GM19023 (cell line): ENCODE measurements around the gene TGFB2.

Experiments used
- ATAC-seq: cut with Tn5 transposase; IDR thresholded peaks from one replicate; pipeline ENCODE4 v1.9.1; 2021; ENCODE audit warnings: mild to moderate bottlenecking, moderate library complexity; ENCODE audit not compliant: unreplicated experiment

Gene TGFB2

GRCh38 chr1:218415726-218416125, 70.6 kb downstream of the TGFB2 start:
- ATAC-seq, result no peak

GRCh38 chr1:218421531-218421930, 76.4 kb downstream of the TGFB2 start:
- ATAC-seq, result no peak

GRCh38 chr1:218424502-218424901, 79.4 kb downstream of the TGFB2 start:
- ATAC-seq, result no peak

GRCh38 chr1:218425647-218426342, 80.7 kb downstream of the TGFB2 start:
- ATAC-seq, result no peak

- ATAC-seq, result no peak
Observed at GRCh38 chr1:218426343-218426657, 81.2 kb downstream of the TGFB2 start.

GRCh38 chr1:218429301-218429700, 84.2 kb downstream of the TGFB2 start:
- ATAC-seq, result no peak

- ATAC-seq, result no peak
Observed at GRCh38 chr1:218430346-218430745, 85.2 kb downstream of the TGFB2 start.

- no peak for ATAC-seq
Observed at GRCh38 chr1:218430822-218431221, 85.7 kb downstream of the TGFB2 start.

- no peak for ATAC-seq
Observed at GRCh38 chr1:218431476-218431875, 86.3 kb downstream of the TGFB2 start.

GRCh38 chr1:218433744-218434143, 88.6 kb downstream of the TGFB2 start:
- ATAC-seq, result no peak

- no peak for ATAC-seq
Observed at GRCh38 chr1:218435528-218435927, 90.4 kb downstream of the TGFB2 start.

GRCh38 chr1:218436346-218436745, 91.2 kb downstream of the TGFB2 start:
- ATAC-seq, result no peak

GRCh38 chr1:218436997-218437396, 91.9 kb downstream of the TGFB2 start:
- no peak for ATAC-seq

- no peak for ATAC-seq
Observed at GRCh38 chr1:218439541-218440295, 94.6 kb downstream of the TGFB2 start.

GRCh38 chr1:218443255-218443654, 98.1 kb downstream of the TGFB2 start:
- no peak for ATAC-seq

GRCh38 chr1:218444173-218444572, 99.0 kb downstream of the TGFB2 start:
- no peak for ATAC-seq

GRCh38 chr1:218444588-218444987, 99.5 kb downstream of the TGFB2 start:
- no peak for ATAC-seq

- no peak for ATAC-seq
Observed at GRCh38 chr1:218447010-218447689, 102.0 kb downstream of the TGFB2 start.

- no peak for ATAC-seq
Observed at GRCh38 chr1:218451415-218451814, 106.3 kb downstream of the TGFB2 start.

GRCh38 chr1:218454700-218455282, 109.7 kb downstream of the TGFB2 start:
- no peak for ATAC-seq

- ATAC-seq, result no peak
Observed at GRCh38 chr1:218456444-218456843, 111.3 kb downstream of the TGFB2 start.

- no peak for ATAC-seq
Observed at GRCh38 chr1:218459450-218459849, 114.3 kb downstream of the TGFB2 start.
